Endodermal cell (in vitro differentiated cells): ENCODE data around the gene ACTN3. TPM values are rescaled to one million over a fixed set of nuclear protein-coding genes. Genes with fewer than 3 reads are reported as not detected.
A peak's percentile ranks its signal among the peaks of the same experiment; 100 is the strongest.

Experiments used
- DNase-seq: peaks from one replicate; pipeline ENCODE4 v3.0.0-alpha.2; 2017
- H3K27ac ChIP-seq: 2 replicates; pipeline ENCODE4 v1.5.1; 2013; ENCODE audit warnings: mild to moderate bottlenecking, low read depth, low read length, moderate library complexity
- H3K27me3 ChIP-seq: 2 replicates; pipeline ENCODE4 v1.6.1; 2013; ENCODE audit warnings: mild to moderate bottlenecking, low read length, moderate library complexity; ENCODE audit not compliant: insufficient read depth, control insufficient read depth, poor library complexity, severe bottlenecking
- H3K36me3 ChIP-seq: 2 replicates; pipeline ENCODE4 v1.7.0; 2013; ENCODE audit warnings: mild to moderate bottlenecking, low read length, moderate library complexity; ENCODE audit not compliant: control insufficient read depth, insufficient read depth
- H3K4me1 ChIP-seq: one replicate; pipeline ENCODE4 v1.7.0; 2013; ENCODE audit warnings: low read length; ENCODE audit not compliant: control insufficient read depth, insufficient read depth
- H3K4me3 ChIP-seq: 2 replicates; pipeline ENCODE4 v1.5.1; 2013; ENCODE audit warnings: mild to moderate bottlenecking, low read length, moderate library complexity
- H3K9ac ChIP-seq: 2 replicates; pipeline ENCODE4 v1.6.1; 2013; ENCODE audit warnings: mild to moderate bottlenecking, low read length, moderate library complexity; ENCODE audit not compliant: poor library complexity, severe bottlenecking; ENCODE audit errors: extremely low read depth
- H3K9me3 ChIP-seq: 2 replicates; pipeline ENCODE4 v1.6.1; 2013; ENCODE audit warnings: mild to moderate bottlenecking, low read length, moderate library complexity; ENCODE audit not compliant: control insufficient read depth
- H3K27ac Mint-ChIP-seq: 2 replicates; pipeline ENCODE4 v1.8.0; 2020; ENCODE audit warnings: mixed read lengths
- H3K27me3 Mint-ChIP-seq: 2 replicates; pipeline ENCODE4 v1.8.0; 2021; ENCODE audit warnings: mild to moderate bottlenecking, mixed read lengths; ENCODE audit not compliant: insufficient read depth
- H3K36me3 Mint-ChIP-seq: 2 replicates; pipeline ENCODE4 v1.8.0; 2020; ENCODE audit warnings: low read depth, mixed read lengths
- H3K4me1 Mint-ChIP-seq: 2 replicates; pipeline ENCODE4 v1.8.0; 2020; ENCODE audit warnings: mixed read lengths
- H3K4me3 Mint-ChIP-seq: 2 replicates; pipeline ENCODE4 v1.8.0; 2020; ENCODE audit warnings: mild to moderate bottlenecking, moderate library complexity, mixed read lengths
- H3K9me3 Mint-ChIP-seq: 2 replicates; pipeline ENCODE4 v1.8.0; 2020; ENCODE audit warnings: mild to moderate bottlenecking, mixed read lengths
- WGBS, 2 experiments: methylation state at CpG; one replicate each; pipeline versions ENCODE4 v1.1.5 to v1.1.7; 2013; ENCODE audit warnings: missing lambda C conversion rate in 2 of 2, mixed read lengths in 1 of 2; ENCODE audit not compliant: insufficient coverage in 1 of 2, insufficient read length in 1 of 2; 5-methylcytosine and 5-hydroxymethylcytosine counted together
- total RNA-seq, 2 donors: library from RNA; stranded (reverse); fragmentation: NEBNext Ultra II Directional in 1 of 2; extraction: Animal tissue kit (Norgen Biotek cat#: 25700) in 1 of 2; gene quantifications; 2 replicates in 1 of 2; 3 replicates in 1 of 2; pipeline ENCODE4 v1.2.1, GENCODE V29; 2021
- TF ChIP-seq, protein P1 (sequence below): fragments of 200-600 bp; sonication (generic); conservative IDR thresholded peaks from 2 replicates; pipeline ENCODE4 v1.5.0; 2021; ENCODE audit warnings: antibody characterized with exemption, mild to moderate bottlenecking

Gene ACTN3
- total RNA-seq, 2 donors from 2014 or later, result 1.7 to 5.3 TPM

DNA sequence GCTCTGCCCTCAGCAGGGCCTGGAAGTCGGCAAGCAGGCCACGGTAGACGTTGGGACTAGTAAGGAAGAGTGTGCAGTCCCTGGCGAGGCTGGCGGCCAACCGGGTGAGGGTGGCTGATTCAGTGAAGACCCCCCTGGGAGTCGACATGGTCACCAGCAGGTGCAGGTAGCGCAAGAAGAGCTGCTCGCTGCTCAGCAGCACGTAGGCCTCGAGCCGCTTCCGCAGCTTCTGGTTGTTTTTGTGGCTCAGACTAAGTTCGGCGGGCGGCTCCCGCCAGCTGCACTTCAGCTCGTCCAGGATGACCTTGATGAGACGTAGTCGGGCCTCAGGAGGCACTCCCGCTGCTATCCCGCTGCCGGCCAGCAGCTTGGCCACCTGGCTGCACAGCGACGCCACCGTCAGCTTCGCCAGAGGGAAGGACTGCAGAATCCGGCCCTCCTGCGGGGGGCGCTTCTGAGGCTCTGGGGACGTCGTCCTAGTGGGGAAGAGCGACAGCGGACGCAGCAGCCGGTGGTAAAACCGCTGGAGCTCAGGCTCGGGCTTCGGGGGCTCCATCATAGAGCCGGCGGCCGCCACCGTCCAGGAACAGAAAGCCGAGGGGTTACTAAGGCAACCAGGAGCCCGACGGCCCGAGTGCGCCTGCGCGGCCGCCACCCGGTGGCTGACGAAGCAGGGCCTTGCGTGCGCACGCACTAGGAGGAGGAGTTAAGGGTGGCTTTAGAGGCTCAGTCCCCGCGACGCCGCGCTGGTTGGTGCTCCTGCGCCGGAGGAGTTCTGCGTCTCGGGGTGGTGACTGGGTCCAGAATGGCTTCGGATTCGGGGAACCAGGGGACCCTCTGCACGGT, 46.0 kb downstream of the ACTN3 start, which contains the start of the genes CCDC87 and CCS:
Gene CCDC87, minus strand, starts transcription at position 607 of the 846 bp plus-strand sequence. Its CDS starts 48 bp downstream, at position 559.
Gene CCS, plus strand, starts transcription at position 729 of the 846 bp plus-strand sequence. Its CDS starts 77 bp downstream, at position 806.
- Histone ChIP-seq H3K4me1 (no peaks in the 10 kb centered on the region), H3K4me3 (peak within 1 kb of the TSS; percentile 94), H3K27ac (peak within 1 kb of the TSS; percentile 71), H3K9me3 (peaks cover 26% of the 10 kb centered on the region), H3K9ac (peak within 1 kb of the TSS; percentile 67), H3K36me3 (peaks cover 5% of the 10 kb centered on the region), H3K27me3 (no peaks in the 10 kb centered on the region)
- peaks cover 31% of the 10 kb centered on the region for H3K9me3 Mint-ChIP-seq
- WGBS, 2 experiments, result 19 to 20% methylated on average over 25 to 68 of the region's 68 CpGs
- peaks cover 10% of the 10 kb centered on the region for H3K4me1 Mint-ChIP-seq
- H3K4me3 Mint-ChIP-seq, result peak within 1 kb of the TSS; percentile 88
- TF ChIP-seq, protein P1, sequence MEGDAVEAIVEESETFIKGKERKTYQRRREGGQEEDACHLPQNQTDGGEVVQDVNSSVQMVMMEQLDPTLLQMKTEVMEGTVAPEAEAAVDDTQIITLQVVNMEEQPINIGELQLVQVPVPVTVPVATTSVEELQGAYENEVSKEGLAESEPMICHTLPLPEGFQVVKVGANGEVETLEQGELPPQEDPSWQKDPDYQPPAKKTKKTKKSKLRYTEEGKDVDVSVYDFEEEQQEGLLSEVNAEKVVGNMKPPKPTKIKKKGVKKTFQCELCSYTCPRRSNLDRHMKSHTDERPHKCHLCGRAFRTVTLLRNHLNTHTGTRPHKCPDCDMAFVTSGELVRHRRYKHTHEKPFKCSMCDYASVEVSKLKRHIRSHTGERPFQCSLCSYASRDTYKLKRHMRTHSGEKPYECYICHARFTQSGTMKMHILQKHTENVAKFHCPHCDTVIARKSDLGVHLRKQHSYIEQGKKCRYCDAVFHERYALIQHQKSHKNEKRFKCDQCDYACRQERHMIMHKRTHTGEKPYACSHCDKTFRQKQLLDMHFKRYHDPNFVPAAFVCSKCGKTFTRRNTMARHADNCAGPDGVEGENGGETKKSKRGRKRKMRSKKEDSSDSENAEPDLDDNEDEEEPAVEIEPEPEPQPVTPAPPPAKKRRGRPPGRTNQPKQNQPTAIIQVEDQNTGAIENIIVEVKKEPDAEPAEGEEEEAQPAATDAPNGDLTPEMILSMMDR, result peak; percentile 96
- peaks cover 25% of the 10 kb centered on the region for H3K27me3 Mint-ChIP-seq
- DNase-seq, result peak; percentile 98
- peaks cover 16% of the 10 kb centered on the region for H3K36me3 Mint-ChIP-seq
- peak within 1 kb of the TSS; percentile 98 for H3K27ac Mint-ChIP-seq

DNA sequence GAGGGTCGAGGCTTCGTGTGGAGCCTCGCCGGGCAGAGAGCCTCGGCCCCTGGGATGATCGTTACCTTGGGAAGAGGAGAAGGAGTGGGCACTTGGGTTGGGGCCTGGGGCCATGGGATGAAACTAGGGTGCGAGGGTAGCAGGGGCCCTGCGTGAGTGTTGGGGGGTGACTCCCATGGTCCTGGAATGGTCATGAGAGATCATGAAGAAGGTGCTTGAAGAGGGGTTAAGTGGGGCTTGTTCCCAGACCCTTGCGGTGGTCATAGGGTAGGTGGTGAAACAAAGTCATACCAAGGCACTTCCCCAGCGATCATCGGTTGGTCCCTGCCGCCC, 46.6 kb downstream of the ACTN3 start:
- Histone ChIP-seq H3K9ac (peak overlapping the region; percentile 67), H3K4me1 (no peaks in the 10 kb centered on the region), H3K27ac (peak overlapping the region; percentile 71), H3K4me3 (peak overlapping the region; percentile 94), H3K36me3 (peaks cover 5% of the 10 kb centered on the region), H3K27me3 (no peaks in the 10 kb centered on the region), H3K9me3 (peaks cover 26% of the 10 kb centered on the region)
- Mint-ChIP-seq H3K4me3 (peak overlapping the region; percentile 88), H3K4me1 (peaks cover 10% of the 10 kb centered on the region), H3K27ac (peak overlapping the region; percentile 98), H3K9me3 (peaks cover 31% of the 10 kb centered on the region), H3K36me3 (peaks cover 16% of the 10 kb centered on the region), H3K27me3 (peaks cover 25% of the 10 kb centered on the region)
- TF ChIP-seq, protein P1, result no peak
- no peak for DNase-seq
- 28 to 45% methylated on average over 9 to 12 of the region's 12 CpGs for WGBS, 2 experiments

DNA sequence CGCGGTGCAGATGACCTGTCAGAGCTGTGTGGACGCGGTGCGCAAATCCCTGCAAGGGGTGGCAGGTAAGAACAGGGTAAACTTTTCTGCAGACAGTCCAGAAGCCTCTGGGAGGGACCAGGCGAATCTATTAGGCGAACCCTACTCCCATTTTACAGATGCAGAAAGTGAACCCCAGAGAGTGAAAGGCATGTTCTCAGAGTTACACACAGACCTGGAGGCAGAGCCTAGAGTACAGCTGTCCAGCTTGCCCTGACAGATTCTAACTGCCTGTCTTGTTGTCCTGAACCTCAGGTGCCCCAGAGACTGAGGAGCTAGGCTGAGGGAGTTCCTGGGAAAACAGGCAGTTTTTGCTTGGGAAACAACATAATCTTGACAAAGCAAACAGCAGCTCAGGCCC, 46.9 kb downstream of the ACTN3 start:
- peaks cover 10% of the 10 kb centered on the region for H3K4me1 Mint-ChIP-seq
- no peak overlapping the region for H3K27ac ChIP-seq
- peak overlapping the region; percentile 98 for H3K27ac Mint-ChIP-seq

More for the DNA sequence above, 46.9 kb downstream of the ACTN3 start:
- no peaks in the 10 kb centered on the region for H3K27me3 ChIP-seq
- H3K36me3 ChIP-seq, result peaks cover 5% of the 10 kb centered on the region
- no peak for DNase-seq
- peaks cover 16% of the 10 kb centered on the region for H3K36me3 Mint-ChIP-seq
- peaks cover 26% of the 10 kb centered on the region for H3K9me3 ChIP-seq
- H3K4me1 ChIP-seq, result no peaks in the 10 kb centered on the region
- H3K27me3 Mint-ChIP-seq, result peaks cover 25% of the 10 kb centered on the region
- H3K4me3 ChIP-seq, result peak overlapping the region; percentile 94
- H3K9me3 Mint-ChIP-seq, result peaks cover 31% of the 10 kb centered on the region
- peak overlapping the region; percentile 67 for H3K9ac ChIP-seq
- peak overlapping the region; percentile 88 for H3K4me3 Mint-ChIP-seq
- WGBS, 2 experiments, result 75 to 86% methylated on average over 7 of the region's 7 CpGs
- TF ChIP-seq, protein P1, result no peak
